Measurements from ENCODE around the gene CHIT1.
"Not testable (repeated sequence)": the region's sequence is repeated elsewhere in the genome, so short reads cannot be mapped to it uniquely, and the experiment has no call there.

The CHIT1 gene

DNA sequence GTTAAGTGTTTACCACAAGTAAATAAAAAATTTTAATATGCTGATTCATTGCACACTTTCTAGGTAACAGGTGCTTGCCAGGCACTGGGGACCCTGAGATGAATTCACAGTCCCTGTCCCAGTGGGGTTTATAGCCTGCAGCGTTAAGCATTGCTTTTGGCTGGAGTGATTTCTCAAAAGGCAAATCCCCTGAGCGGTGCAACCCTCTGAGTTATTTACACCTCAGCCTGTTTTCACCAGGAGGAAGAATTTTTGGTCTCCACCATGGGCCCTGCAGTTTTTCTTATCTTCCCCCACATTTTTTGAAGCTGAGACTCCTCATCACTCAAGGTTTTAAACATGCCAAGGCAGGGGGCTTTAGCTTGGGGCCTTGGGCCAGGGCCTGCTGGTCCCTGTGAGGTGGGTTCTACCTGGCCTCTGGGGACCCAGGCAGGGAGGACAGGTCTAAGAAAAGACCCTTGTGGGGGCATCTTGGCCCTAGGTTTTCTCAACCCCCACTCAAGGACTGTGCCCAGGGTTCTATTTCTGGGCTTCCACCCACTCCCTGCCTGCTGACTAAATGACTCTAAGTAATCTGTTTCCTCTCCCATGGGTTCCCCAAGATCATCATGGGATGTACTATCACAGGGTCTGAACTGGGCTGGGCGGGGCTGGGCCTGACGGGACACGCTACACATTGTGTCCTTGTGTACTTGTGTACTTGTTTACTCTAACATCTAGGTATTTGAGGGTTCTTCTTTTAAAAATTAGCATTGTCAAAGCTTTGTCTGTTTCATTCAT lies 10.2 kb upstream of the CHIT1 start:
- TF ChIP-seq, protein P1, sequence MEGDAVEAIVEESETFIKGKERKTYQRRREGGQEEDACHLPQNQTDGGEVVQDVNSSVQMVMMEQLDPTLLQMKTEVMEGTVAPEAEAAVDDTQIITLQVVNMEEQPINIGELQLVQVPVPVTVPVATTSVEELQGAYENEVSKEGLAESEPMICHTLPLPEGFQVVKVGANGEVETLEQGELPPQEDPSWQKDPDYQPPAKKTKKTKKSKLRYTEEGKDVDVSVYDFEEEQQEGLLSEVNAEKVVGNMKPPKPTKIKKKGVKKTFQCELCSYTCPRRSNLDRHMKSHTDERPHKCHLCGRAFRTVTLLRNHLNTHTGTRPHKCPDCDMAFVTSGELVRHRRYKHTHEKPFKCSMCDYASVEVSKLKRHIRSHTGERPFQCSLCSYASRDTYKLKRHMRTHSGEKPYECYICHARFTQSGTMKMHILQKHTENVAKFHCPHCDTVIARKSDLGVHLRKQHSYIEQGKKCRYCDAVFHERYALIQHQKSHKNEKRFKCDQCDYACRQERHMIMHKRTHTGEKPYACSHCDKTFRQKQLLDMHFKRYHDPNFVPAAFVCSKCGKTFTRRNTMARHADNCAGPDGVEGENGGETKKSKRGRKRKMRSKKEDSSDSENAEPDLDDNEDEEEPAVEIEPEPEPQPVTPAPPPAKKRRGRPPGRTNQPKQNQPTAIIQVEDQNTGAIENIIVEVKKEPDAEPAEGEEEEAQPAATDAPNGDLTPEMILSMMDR (IDR thresholded peaks at IDR 0.05; ENCODE audit: insufficient read depth, low read depth, low read length, missing control alignments) = no peak
- no peak for DNase-seq (ENCODE audit: low read depth)

DNA sequence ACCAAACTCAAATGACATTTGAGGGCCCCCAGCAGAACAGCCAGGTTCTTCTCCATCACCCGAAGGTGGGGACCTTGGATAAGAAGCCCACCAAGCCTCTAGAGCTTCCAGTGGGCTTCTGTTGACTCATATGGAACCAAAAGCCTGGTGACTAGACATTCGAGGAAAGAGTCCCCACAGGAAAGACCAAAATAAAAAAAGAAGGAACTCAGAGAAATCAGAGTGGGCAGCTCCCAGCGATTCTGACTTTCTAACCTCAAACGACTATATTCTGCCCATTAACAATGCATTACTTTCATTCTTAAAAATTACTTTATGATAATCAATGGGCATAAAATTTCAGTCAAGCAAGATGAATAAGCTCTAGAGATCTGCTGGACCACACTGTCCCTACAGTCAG lies 9.6 kb upstream of the CHIT1 start:
- H3K4me3 ChIP-seq (ENCODE audit: low read depth, low read length) = no peak overlapping the region
- DNase-seq (ENCODE audit: low read depth) = no peak
- TF ChIP-seq, protein P1 (IDR thresholded peaks at IDR 0.05; ENCODE audit: insufficient read depth, low read depth, low read length, missing control alignments) = no peak

More for the DNA sequence above, 10.2 kb upstream of the CHIT1 start:
- H3K4me3 ChIP-seq (ENCODE audit: low read depth, low read length) = no peak overlapping the region

DNA sequence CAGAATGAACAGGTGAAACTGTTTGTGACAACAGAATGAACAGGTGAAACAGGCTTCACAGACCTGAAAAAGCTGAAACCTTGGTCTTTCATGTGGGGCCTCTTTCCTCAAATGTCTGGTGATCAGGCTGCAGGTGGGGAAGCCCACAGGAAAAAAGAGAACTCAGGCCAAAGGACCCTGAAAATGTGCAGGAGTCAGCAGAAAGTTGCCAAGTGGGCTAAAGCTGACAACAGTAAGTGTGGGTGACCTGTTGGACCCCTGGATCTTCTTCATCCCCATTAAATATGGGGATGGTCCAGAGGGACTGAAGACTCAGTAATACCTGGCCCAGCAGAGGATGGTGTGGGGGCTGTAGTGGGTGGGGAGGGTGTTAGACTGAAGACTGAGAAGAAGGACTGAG lies 9.1 kb upstream of the CHIT1 start:
- TF ChIP-seq, protein P1 (IDR thresholded peaks at IDR 0.05; ENCODE audit: insufficient read depth, low read depth, low read length, missing control alignments) = no peak
- no peak for DNase-seq (ENCODE audit: low read depth)
- no peak overlapping the region for H3K4me3 ChIP-seq (ENCODE audit: low read depth, low read length)

DNA sequence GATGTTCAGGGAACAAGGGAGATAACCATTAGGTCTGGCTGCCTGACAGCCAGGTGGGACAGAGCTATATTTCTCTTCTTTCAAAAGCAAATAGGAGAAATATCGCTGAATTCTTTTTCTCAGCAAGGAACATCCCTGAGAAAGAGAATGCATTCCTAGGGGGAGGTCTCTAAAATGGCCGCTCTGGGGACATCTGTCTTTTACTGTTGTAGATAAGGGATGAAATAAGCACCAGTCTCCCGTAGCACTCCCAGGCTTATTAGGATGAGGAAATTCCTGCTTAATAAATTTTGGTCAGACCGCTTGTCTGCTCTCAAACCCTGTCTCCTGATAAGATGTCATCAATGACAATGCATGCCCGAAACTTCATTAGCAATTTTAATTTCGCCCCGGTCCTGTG lies 5.4 kb upstream of the CHIT1 start:
- not testable (repeated sequence) for H3K4me3 ChIP-seq (ENCODE audit: low read depth, low read length); DNase-seq (ENCODE audit: low read depth)

DNA sequence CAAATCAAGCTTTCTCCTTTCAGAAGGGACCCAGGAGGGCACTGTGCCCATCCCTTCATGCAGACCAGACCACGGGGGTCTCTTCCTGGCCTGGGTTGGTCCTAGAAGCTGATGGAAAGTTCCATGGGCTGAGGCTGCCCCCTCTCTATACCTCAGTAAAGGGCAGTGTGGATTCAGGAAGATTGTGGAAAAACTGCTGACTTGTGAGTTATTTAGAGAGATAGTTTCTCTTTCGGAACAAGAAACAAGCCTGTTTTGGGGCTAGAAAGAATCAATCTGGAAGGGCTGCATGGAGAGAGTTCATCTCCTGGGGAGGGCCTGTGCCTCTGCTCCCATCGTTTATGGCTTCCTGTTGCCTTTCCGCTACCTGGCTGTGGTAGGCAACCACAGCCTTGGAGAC lies 803 bp downstream of the CHIT1 start:
- H3K4me3 ChIP-seq (ENCODE audit: low read depth, low read length) = no peak overlapping the region
- TF ChIP-seq, protein P1 (IDR thresholded peaks at IDR 0.05; ENCODE audit: insufficient read depth, low read depth, low read length, missing control alignments) = no peak
- DNase-seq (ENCODE audit: low read depth) = no peak

DNA sequence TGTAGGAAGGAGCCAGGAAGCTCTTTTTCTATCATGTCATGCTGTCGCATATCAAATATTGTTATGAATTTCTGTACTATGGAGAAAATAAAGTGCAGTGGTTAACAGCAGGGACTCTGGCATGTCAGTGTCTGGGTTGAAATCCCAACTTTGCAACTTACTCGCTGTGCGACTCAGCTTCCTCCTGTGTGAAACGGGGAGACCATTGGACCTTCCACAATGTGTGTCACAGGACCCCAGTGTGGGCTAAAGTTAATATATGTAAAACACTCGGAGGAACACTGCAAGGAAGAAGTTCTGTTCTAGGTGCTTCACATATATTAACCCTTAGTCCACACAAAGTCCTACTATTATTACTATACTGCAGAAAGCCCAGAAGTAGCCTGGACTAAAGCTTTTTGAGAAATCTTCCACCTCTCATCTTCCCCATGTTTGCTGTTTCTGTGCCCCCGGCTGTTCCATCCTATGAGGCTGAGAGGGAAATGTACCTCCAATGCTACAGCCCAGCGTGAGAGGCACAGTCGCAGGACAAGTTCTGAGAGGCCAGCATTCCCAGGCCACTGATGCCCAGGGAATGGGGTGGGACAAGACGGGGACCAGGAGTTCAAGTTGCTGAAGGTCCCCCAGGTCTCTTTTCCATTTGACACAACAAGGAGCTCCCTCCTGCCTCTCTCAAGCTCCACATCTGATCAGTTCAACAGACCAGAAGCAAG lies 1.9 kb downstream of the CHIT1 start:
- TF ChIP-seq, protein P1 (IDR thresholded peaks at IDR 0.05; ENCODE audit: insufficient read depth, low read depth, low read length, missing control alignments) = no peak
- no peak overlapping the region for H3K4me3 ChIP-seq (ENCODE audit: low read depth, low read length)
- DNase-seq (ENCODE audit: low read depth) = no peak

DNA sequence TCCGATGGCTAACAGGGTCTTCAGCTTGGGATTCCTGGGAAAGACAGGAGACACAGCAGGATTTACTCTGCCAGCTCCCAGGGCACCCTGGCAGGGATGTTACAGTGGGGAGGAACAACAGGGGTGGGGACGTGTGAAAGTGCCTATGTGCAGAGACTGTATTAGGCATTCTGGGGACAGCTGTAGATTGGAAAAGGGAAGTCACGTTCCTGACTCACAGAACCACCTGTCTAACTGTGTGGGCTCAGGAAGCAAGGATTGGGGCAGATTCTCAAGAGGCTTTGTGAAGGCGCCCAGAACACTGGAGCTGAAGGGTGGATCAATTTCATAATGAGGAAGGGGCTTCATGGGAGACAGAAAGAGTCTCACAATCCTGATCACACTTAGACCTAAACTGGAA lies 4.4 kb downstream of the CHIT1 start:
- DNase-seq (ENCODE audit: low read depth) = no peak
- TF ChIP-seq, protein P1 (IDR thresholded peaks at IDR 0.05; ENCODE audit: insufficient read depth, low read depth, low read length, missing control alignments) = no peak
- no peak overlapping the region for H3K4me3 ChIP-seq (ENCODE audit: low read depth, low read length)

Measured in GM12865 (cell line).